Dedifferentiated amniotic fluid mesenchymal stem cell (primary cell): Measurements from ENCODE around the gene TMEM144.
"Not testable (repeated sequence)": the region's sequence is repeated elsewhere in the genome, so short reads cannot be mapped to it uniquely, and the experiment has no call there.

Experiments
- DNase-seq: peaks from one replicate; pipeline ENCODE4 v3.0.0-alpha.2; 2016; ENCODE audit errors: extremely low spot score

Gene TMEM144

GRCh38 chr4:158192439-158193158 lies 17.7 kb upstream of the TMEM144 start:
- DNase-seq, result no peak

DNA sequence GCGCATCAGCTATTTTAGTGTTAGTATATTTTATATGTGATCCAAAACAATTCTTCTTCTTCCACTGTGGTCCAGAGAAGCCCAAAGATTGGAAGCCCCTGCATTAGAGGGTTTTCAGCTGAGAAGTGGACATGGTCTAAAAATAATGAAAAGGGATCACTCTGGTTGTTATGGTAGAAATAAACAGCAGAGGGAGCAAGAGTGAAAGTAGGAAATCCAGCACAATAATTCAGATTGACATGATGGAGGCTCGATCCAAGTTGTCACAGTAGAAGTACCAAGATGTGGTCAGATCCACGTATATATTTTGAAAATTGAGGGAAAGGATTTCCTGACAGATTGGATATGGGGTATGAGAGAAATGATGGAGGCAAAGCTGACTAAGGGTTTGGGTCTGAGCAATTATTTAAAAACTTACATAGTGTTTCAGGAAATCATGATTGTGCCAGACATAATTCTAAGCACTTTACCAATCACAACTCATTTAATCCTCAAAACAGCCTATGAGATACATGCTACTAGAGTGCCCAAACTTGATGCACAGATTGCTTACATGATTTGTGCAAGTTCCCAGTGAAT lies 17.0 kb upstream of the TMEM144 start:
- peak; percentile 31 for DNase-seq

DNA sequence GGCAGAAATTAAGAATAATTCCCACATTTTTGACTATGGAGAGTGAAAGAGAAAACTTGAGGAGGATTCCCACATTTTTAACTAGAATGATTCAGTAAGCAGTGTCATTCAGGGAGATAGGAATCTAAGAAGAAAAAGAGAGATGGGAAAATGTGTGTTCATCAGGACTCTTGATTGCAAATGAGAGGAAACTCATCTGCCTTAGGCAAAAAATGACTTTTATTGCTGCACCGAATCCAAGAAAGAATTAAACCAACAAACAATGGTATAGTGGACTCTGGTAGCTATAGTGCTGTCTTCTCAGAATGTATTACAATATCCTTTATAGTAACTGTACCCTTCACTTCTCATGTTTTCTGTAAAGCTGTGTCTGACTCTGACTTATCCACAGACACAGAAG lies 15.0 kb upstream of the TMEM144 start:
- no peak for DNase-seq

- DNase-seq, result no peak
Measured at GRCh38 chr4:158197194-158197776, 13.0 kb upstream of the TMEM144 start.

GRCh38 chr4:158200214-158200613 lies 10.1 kb upstream of the TMEM144 start:
- DNase-seq, result no peak

DNA sequence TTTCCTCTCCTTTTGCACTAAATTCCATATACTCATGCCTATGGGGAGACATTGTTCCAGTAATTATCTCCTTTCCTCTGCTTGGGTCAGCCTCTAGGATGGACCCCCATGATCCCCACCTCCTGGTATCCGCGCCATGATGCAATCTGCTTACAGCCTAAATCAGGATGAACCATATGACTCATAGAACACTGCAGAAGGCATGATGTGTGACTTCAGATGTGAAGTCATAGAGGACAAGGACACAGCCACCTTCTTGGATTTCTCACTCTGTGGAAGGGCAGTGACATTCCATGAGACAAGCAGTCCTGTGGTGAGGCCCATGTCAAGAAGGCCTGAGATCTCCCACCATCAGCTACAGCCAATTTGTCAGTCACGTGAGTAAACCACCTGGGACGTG lies 9.0 kb upstream of the TMEM144 start:
- DNase-seq, result no peak

DNA sequence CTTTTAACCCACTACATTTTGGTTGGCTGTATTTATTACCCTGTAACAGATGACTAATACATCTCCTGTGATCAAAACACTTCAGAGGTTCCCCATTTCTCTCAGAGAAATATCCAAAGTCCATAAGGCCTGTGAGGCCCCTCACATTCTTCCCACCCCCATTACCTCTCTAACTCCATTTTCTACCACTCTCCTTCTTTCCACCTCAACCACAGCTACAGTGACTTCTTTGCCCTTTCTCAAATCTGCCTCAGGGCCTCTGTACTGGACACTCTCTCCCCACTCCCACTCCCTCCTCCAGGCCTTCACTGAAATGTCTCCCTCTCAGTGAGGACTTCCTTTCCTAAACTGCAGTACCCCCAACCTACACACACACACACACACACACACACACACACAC lies 8.4 kb upstream of the TMEM144 start:
- no peak for DNase-seq

GRCh38 chr4:158202481-158202880 lies 7.8 kb upstream of the TMEM144 start:
- no peak for DNase-seq

DNA sequence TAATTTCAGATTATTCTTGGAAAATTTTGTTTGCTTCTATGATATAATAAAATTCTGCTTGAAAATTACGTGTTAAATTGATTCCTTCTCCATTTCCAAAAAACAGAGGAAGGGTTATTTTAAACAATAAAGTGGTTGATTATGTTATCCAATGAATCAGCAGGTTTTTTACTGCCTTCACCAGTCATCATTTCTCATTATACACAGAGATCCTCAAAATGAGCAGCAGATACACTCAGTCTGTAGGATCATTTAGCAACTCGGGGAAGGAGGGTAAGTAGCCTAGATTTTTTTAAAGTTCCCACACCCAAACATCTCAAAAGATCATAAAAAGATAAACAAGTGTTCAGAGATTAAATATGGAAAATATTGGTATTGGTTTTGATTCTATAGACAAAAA lies 6.8 kb upstream of the TMEM144 start:
- DNase-seq, result no peak

DNA sequence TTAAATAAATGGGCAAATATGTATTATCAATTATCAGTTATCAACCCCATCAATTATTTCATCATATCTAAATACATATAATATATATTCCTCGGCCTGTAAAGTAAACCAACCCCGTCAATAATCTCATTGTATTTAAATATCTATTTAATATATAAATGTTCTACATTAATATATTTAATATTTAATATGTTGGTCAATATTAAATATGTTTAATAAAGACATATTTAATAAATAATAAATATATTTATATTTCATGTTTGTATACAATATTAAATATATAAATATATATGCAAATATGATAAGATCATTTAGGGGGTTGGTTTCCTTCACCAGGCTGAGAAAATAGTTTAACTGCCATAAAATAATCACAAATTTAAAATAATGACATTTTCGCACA lies 6.4 kb upstream of the TMEM144 start:
- DNase-seq, result no peak

- DNase-seq, result no peak
Measured at GRCh38 chr4:158208963-158209640, 1.2 kb upstream of the TMEM144 start.

DNA sequence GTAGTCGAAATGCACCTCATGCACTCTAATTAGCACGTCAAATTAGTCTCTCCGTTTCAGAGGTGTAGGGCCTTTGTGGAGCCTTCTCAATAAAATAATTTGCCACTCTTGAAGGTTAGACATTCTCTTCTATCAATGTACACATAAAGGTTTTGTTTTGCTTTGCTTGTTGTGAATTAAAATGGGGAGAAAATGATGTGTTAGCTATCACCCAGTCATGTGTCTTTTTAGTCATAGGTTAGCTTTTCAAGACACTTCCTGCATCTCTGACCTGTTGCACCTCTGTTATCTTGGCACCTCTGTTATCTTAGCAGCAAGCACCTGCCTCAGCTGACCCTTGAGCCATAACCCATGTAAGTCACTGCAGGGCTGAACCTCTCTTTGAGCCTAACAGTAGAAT lies 936 bp downstream of the TMEM144 start:
- no peak for DNase-seq

DNA sequence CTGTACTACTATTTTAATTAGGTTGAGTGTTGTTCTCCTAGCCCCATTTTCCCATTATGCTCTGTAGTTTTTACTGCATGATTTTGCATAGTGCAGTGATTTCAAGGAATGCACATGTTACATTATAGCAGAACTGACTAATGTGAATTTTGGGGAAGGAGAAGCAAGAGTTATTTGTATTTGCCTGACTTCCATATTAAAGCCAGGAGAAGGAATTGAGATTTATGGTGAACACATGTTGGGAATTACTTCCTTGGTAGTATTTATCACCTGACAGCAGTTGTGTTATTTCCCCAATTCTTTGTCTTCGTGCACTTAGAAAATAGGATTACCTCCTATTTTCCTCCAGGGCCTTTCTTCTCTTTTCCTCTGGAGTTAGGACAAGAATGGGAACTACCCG lies 3.2 kb downstream of the TMEM144 start:
- DNase-seq, result no peak

- no peak for DNase-seq
Measured at GRCh38 chr4:158214856-158215255, 4.6 kb downstream of the TMEM144 start.

DNA sequence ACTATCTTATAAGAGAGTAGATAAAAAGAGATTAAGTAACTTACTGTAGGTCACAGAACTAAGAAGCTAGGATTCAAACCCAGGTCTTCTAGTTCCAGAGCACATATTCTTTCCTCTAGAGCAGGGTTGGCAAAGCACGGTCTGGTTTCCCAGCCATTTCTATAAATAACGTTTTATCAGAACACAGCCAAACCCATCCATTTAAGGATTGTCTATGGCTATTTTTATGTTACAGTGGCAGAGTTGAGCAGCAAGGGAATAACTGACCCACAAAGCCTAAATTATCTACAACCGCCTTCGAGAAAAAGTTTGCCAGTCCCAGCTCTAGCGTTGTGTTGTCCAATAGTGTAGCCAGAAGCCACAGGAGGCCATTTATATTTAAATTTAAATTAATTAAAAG lies 7.5 kb downstream of the TMEM144 start:
- no peak for DNase-seq

GRCh38 chr4:158219623-158220022 lies 9.3 kb downstream of the TMEM144 start:
- DNase-seq, result no peak

- DNase-seq, result not testable (repeated sequence)
Measured at GRCh38 chr4:158224318-158224717, 14.0 kb downstream of the TMEM144 start.

GRCh38 chr4:158224999-158225398 lies 14.7 kb downstream of the TMEM144 start:
- DNase-seq, result not testable (repeated sequence)

GRCh38 chr4:158227880-158228279 lies 17.6 kb downstream of the TMEM144 start:
- not testable (repeated sequence) for DNase-seq

- not testable (repeated sequence) for DNase-seq
Measured at GRCh38 chr4:158228399-158228798, 18.1 kb downstream of the TMEM144 start.

GRCh38 chr4:158229768-158230167 lies 19.5 kb downstream of the TMEM144 start:
- no peak for DNase-seq

GRCh38 chr4:158234671-158235070 lies 24.4 kb downstream of the TMEM144 start:
- DNase-seq, result no peak
